HG03175 (cell line): ENCODE results near the gene ATG4D.

Experiments used
- ATAC-seq: cut with Tn5 transposase; IDR thresholded peaks from one replicate; pipeline ENCODE4 v1.9.1; 2021; ENCODE audit warnings: mild to moderate bottlenecking, moderate library complexity; ENCODE audit not compliant: unreplicated experiment

Gene ATG4D

GRCh38 chr19:10574462-10574861 lies 30.8 kb downstream of the ATG4D start:
- ATAC-seq: no peak

GRCh38 chr19:10575011-10575716 lies 31.5 kb downstream of the ATG4D start:
- ATAC-seq: no peak

- no peak for ATAC-seq
Measured at GRCh38 chr19:10577951-10578350, 34.2 kb downstream of the ATG4D start.

- peak; percentile 53 for ATAC-seq
Measured at GRCh38 chr19:10580979-10581631, 37.4 kb downstream of the ATG4D start.

- no peak for ATAC-seq
Measured at GRCh38 chr19:10582091-10582490, 38.4 kb downstream of the ATG4D start.

GRCh38 chr19:10583036-10583776 lies 39.5 kb downstream of the ATG4D start:
- ATAC-seq: no peak

- ATAC-seq: no peak
Measured at GRCh38 chr19:10586396-10586795, 42.7 kb downstream of the ATG4D start.

GRCh38 chr19:10587022-10587838 lies 43.5 kb downstream of the ATG4D start, which contains the start of gene AP1M2:
TSS of gene AP1M2 (minus strand) at chr19:10587312. CDS start at chr19:10587231, 81 bp downstream.
- no peak for ATAC-seq

- no peak for ATAC-seq
Measured at GRCh38 chr19:10587839-10588150, 44.1 kb downstream of the ATG4D start.

- no peak for ATAC-seq
Measured at GRCh38 chr19:10593148-10593547, 49.4 kb downstream of the ATG4D start.

- peak; percentile 61 for ATAC-seq
Measured at GRCh38 chr19:10593820-10594637, 50.3 kb downstream of the ATG4D start.

- ATAC-seq: no peak
Measured at GRCh38 chr19:10600149-10600548, 56.4 kb downstream of the ATG4D start.

- ATAC-seq: no peak
Measured at GRCh38 chr19:10601999-10602329, 58.3 kb downstream of the ATG4D start.

- peak; percentile 52 for ATAC-seq
Measured at GRCh38 chr19:10602330-10603083, 58.8 kb downstream of the ATG4D start.
